GM19467 (cell line): ENCODE data around the gene PDZRN3.

ENCODE experiments used
- ATAC-seq: cut with Tn5 transposase; IDR thresholded peaks from one replicate; pipeline ENCODE4 v1.9.1; 2021; ENCODE audit warnings: mild to moderate bottlenecking, moderate library complexity; ENCODE audit not compliant: unreplicated experiment

The PDZRN3 gene

GRCh38 chr3:73623346-73623745 is 1.4 kb downstream of the PDZRN3 start:
- no peak for ATAC-seq

- no peak for ATAC-seq
Measured at GRCh38 chr3:73622091-73622805, 2.5 kb downstream of the PDZRN3 start.

GRCh38 chr3:73621388-73621787 is 3.4 kb downstream of the PDZRN3 start:
- no peak for ATAC-seq

GRCh38 chr3:73618461-73618860 is 6.3 kb downstream of the PDZRN3 start:
- no peak for ATAC-seq

GRCh38 chr3:73616056-73616455 is 8.7 kb downstream of the PDZRN3 start:
- no peak for ATAC-seq

- no peak for ATAC-seq
Measured at GRCh38 chr3:73614419-73614818, 10.3 kb downstream of the PDZRN3 start.

GRCh38 chr3:73611176-73611575 is 13.6 kb downstream of the PDZRN3 start:
- ATAC-seq, result no peak

GRCh38 chr3:73610493-73610892 is 14.2 kb downstream of the PDZRN3 start:
- ATAC-seq, result no peak

GRCh38 chr3:73609655-73610054 is 15.1 kb downstream of the PDZRN3 start:
- ATAC-seq, result no peak

- no peak for ATAC-seq
Measured at GRCh38 chr3:73609315-73609641, 15.5 kb downstream of the PDZRN3 start.

GRCh38 chr3:73608456-73609314 is 16.1 kb downstream of the PDZRN3 start:
- ATAC-seq, result no peak

- no peak for ATAC-seq
Measured at GRCh38 chr3:73605861-73606260, 18.9 kb downstream of the PDZRN3 start.

GRCh38 chr3:73605412-73605811 is 19.3 kb downstream of the PDZRN3 start:
- ATAC-seq, result no peak

GRCh38 chr3:73604451-73604850 is 20.3 kb downstream of the PDZRN3 start:
- ATAC-seq, result no peak

- no peak for ATAC-seq
Measured at GRCh38 chr3:73603762-73604171, 21.0 kb downstream of the PDZRN3 start.

GRCh38 chr3:73602170-73602569 is 22.6 kb downstream of the PDZRN3 start:
- ATAC-seq, result no peak

GRCh38 chr3:73601481-73601880 is 23.3 kb downstream of the PDZRN3 start:
- ATAC-seq, result no peak

GRCh38 chr3:73601011-73601410 is 23.7 kb downstream of the PDZRN3 start:
- ATAC-seq, result no peak

GRCh38 chr3:73600293-73600938 is 24.3 kb downstream of the PDZRN3 start:
- no peak for ATAC-seq

GRCh38 chr3:73599605-73600004 is 25.1 kb downstream of the PDZRN3 start:
- ATAC-seq, result no peak

GRCh38 chr3:73597476-73597875 is 27.3 kb downstream of the PDZRN3 start:
- ATAC-seq, result no peak
